HG03066 (cell line): ENCODE results near the gene HCRTR1.
"Not testable (repeated sequence)": the region's sequence is repeated elsewhere in the genome, so short reads cannot be mapped to it uniquely, and the experiment has no call there.

Source experiments
- ATAC-seq: cut with Tn5 transposase; IDR thresholded peaks from one replicate; pipeline ENCODE4 v1.9.1; 2021; ENCODE audit warnings: low read depth; ENCODE audit not compliant: unreplicated experiment

HCRTR1 gene

GRCh38 chr1:31580891-31581603 is 36.4 kb upstream of the HCRTR1 start:
- ATAC-seq = no peak

GRCh38 chr1:31581821-31582810 is 35.4 kb upstream of the HCRTR1 start:
- no peak for ATAC-seq

GRCh38 chr1:31583082-31583994 is 34.2 kb upstream of the HCRTR1 start:
- ATAC-seq = no peak

GRCh38 chr1:31583995-31584868 is 33.3 kb upstream of the HCRTR1 start:
- no peak for ATAC-seq

GRCh38 chr1:31584869-31585735 is 32.4 kb upstream of the HCRTR1 start:
- ATAC-seq = no peak

GRCh38 chr1:31585736-31586365 is 31.6 kb upstream of the HCRTR1 start:
- ATAC-seq = no peak

GRCh38 chr1:31586376-31587327 is 30.8 kb upstream of the HCRTR1 start:
- no peak for ATAC-seq

GRCh38 chr1:31587328-31587699 is 30.2 kb upstream of the HCRTR1 start:
- ATAC-seq = not testable (repeated sequence)

- no peak for ATAC-seq
Measured at GRCh38 chr1:31587720-31588423, 29.6 kb upstream of the HCRTR1 start.

GRCh38 chr1:31588751-31589515 is 28.6 kb upstream of the HCRTR1 start:
- no peak for ATAC-seq

GRCh38 chr1:31591425-31592093 is 25.9 kb upstream of the HCRTR1 start:
- ATAC-seq = no peak

- no peak for ATAC-seq
Measured at GRCh38 chr1:31592132-31592531, 25.4 kb upstream of the HCRTR1 start.

GRCh38 chr1:31593136-31593665 is 24.3 kb upstream of the HCRTR1 start:
- ATAC-seq = no peak

- no peak for ATAC-seq
Measured at GRCh38 chr1:31593770-31594632, 23.5 kb upstream of the HCRTR1 start.
